Measurements from ENCODE around the gene CBL.
"Not testable (repeated sequence)": the region's sequence is repeated elsewhere in the genome, so short reads cannot be mapped to it uniquely, and the experiment has no call there.

CBL gene

DNA sequence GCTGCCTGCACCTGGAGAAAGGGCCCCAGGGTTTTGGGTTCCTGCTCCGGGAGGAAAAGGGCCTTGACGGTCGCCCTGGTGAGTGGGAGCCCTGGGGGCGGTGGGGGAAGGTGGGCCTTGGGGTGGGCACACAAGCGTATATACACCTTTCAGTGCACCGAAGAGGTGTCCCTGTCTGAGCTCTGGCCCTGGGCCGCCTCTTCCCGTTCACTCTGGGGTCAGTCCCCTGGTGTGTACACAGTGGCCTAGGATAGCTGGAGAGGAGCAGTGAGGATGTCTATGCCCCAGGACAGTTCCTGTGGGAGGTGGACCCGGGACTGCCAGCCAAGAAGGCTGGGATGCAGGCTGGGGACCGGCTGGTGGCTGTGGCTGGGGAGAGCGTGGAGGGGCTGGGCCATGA is 18.1 kb upstream of the CBL start:
- TF ChIP-seq ZFX (IDR thresholded peaks at IDR 0.05): no peak
- TF ChIP-seq, protein P1, sequence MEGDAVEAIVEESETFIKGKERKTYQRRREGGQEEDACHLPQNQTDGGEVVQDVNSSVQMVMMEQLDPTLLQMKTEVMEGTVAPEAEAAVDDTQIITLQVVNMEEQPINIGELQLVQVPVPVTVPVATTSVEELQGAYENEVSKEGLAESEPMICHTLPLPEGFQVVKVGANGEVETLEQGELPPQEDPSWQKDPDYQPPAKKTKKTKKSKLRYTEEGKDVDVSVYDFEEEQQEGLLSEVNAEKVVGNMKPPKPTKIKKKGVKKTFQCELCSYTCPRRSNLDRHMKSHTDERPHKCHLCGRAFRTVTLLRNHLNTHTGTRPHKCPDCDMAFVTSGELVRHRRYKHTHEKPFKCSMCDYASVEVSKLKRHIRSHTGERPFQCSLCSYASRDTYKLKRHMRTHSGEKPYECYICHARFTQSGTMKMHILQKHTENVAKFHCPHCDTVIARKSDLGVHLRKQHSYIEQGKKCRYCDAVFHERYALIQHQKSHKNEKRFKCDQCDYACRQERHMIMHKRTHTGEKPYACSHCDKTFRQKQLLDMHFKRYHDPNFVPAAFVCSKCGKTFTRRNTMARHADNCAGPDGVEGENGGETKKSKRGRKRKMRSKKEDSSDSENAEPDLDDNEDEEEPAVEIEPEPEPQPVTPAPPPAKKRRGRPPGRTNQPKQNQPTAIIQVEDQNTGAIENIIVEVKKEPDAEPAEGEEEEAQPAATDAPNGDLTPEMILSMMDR (conservative IDR thresholded peaks at IDR 0.05): no peak

DNA sequence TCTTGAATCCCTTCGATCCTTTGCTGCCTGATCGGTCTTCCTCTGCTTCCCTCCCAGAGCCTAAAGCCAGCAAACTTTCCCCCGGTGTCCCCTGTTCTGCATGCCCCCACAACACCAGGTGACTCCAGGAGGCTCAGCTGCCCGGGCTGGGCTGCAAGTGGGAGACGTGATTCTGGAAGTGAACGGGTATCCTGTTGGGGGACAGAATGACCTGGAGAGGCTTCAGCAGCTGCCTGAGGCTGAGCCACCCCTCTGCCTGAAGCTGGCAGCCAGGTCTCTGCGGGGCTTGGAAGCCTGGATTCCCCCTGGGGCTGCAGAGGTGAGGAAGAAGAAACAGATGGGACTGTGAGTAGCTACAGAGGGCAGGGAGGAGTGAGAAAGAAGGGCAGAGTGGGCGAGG is 17.3 kb upstream of the CBL start:
- H3K27ac ChIP-seq: no peak overlapping the region
- TF ChIP-seq ZFX (IDR thresholded peaks at IDR 0.05): no peak
- TF ChIP-seq, protein P1 (conservative IDR thresholded peaks at IDR 0.05): no peak

More for the DNA sequence above, 18.1 kb upstream of the CBL start:
- no peak overlapping the region for H3K27ac ChIP-seq

DNA sequence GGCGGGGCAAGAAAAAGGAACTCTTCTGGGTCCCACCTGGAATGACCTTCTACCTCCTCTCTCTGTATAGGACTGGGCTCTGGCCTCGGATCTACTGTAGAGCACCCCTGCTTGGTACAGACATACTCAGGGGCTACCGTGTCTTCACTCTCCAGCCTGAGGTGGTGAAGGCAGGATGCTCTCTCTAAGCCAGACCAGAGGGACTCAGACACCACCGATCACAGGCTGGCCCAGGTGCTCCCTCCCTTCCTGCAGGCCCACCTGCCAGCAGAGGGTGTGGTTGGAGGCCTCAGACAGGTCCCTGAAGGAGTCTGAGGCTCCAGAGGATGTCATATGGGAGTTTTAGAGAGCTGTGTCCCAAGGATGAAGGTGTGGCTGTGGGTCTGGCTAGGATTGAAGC is 16.7 kb upstream of the CBL start:
- H3K27ac ChIP-seq: no peak overlapping the region
- no peak for TF ChIP-seq ZFX (IDR thresholded peaks at IDR 0.05)
- TF ChIP-seq, protein P1 (conservative IDR thresholded peaks at IDR 0.05): no peak

DNA sequence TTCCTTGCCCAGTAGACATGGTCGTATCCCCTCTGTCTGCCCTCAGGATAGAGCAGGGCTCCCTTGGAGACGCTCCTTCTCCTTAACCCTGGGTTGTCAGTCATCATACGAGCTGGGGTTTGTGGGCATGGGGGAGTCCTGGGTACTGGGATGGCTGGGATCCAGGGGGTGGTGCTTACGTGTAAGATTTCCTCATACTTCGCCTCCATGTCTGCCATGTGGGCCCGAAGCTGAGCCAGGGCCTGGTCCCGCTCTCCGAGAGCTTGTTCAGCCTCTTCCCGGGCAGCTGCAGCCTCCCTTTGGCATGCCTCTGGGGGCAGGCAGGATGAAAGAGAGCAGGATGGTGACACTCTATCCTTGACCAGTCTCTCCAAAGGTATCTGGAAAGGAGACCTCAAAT is 15.6 kb upstream of the CBL start:
- TF ChIP-seq, protein P1 (conservative IDR thresholded peaks at IDR 0.05): no peak
- no peak for TF ChIP-seq ZFX (IDR thresholded peaks at IDR 0.05)
- H3K27ac ChIP-seq: no peak overlapping the region

DNA sequence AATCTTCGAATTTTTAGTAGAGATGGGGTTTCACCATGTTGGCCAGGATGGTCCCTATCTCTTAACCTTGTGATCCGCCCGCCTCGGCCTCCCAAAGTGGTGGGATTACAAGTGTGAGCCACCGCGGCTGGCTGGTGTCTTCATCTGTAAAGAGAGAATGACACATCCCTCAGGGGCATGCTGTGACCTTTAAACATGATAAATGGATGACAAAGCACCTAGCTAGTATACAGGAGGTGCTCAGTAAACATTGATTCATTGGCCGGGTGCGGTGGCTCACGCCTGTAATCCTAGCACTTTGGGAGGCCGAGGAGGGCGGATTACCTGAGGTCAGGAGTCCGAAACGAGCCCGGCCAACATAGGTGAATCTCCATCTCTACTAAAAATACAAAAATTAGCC is 14.9 kb upstream of the CBL start:
- H3K27ac ChIP-seq: not testable (repeated sequence)

DNA sequence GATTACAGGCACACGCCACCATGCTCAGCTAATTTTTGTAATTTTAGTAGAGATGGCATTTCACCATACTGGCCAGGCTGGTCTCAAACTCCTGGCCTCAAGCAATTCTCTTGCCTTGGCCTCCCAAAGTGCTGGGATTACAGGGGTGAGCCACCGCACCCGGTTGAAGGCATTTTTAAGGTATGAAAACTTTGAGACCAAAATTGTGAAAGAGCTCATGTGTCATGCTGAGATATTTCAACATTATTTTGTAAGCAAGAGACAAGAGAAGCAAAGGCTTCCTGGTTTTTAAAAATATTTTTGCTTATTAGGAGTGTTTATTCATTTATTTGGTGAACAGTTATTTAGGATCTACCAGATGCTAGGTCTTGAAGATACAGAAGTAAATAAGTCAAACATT is 14.0 kb upstream of the CBL start:
- H3K27ac ChIP-seq: no peak overlapping the region
- TF ChIP-seq, protein P1 (conservative IDR thresholded peaks at IDR 0.05): no peak
- TF ChIP-seq ZFX (IDR thresholded peaks at IDR 0.05): no peak

DNA sequence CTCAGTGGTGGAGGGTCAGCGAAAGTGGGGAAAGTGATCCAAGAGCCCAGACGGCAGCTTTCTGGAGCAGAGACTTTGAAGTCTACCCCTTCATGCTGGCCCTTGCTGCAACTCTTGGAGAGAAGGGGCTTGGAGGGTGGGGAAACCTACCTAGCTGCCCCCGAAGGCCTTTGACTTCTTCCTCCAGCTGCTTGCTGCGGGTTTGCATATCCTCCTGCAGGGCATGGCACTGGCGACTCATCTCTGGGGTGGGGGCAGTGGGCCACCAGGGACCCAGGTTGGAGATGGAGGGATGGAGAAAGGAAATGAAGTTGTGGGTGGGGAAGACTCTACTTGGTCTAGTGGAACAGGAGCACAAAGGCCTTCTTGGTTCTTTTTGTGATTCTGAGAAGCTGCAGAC is 13.1 kb upstream of the CBL start:
- TF ChIP-seq, protein P1 (conservative IDR thresholded peaks at IDR 0.05): no peak
- TF ChIP-seq ZFX (IDR thresholded peaks at IDR 0.05): no peak
- no peak overlapping the region for H3K27ac ChIP-seq

DNA sequence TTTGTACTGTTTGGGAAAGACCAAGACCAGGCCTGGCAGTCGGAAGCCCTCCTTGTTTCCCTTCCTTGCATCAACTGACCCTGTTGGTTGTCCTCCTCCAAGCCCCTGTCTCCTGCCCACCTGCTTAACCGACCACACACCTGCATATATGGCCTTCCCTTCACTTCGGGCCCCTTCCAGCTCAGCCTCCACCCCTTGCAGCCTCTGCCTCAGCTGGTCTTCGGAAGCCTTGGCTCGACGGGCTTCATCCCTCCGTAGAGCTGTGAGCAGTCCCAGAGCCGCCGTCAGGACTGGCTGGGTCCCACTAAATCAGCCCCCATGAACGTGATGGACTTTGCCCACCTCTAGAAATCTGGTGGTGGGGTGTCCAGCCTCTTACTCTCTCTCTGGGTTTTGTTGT is 12.5 kb upstream of the CBL start:
- TF ChIP-seq, protein P1 (conservative IDR thresholded peaks at IDR 0.05): no peak
- TF ChIP-seq ZFX (IDR thresholded peaks at IDR 0.05): no peak
- no peak overlapping the region for H3K27ac ChIP-seq
